ENCODE measurements around the gene SUCNR1. TPM values are rescaled to one million over a fixed set of nuclear protein-coding genes. Genes with fewer than 3 reads are reported as not detected.

Gene SUCNR1
- total and polyA plus RNA-seq, 2 of the 13 experiments (the other 11 are each of a cell fraction or from before 2014, with no cell fraction given) = 0.03 TPM; not detected in 1

- TF ChIP-seq GRHL1 (CRISPR knock-in tag; conservative IDR thresholded peaks at IDR 0.05) (no peak), U2AF1 (optimal IDR thresholded peaks at IDR 0.05; ENCODE audit: low read depth, low read length) (no peak)
- TF ChIP-seq, protein P1, sequence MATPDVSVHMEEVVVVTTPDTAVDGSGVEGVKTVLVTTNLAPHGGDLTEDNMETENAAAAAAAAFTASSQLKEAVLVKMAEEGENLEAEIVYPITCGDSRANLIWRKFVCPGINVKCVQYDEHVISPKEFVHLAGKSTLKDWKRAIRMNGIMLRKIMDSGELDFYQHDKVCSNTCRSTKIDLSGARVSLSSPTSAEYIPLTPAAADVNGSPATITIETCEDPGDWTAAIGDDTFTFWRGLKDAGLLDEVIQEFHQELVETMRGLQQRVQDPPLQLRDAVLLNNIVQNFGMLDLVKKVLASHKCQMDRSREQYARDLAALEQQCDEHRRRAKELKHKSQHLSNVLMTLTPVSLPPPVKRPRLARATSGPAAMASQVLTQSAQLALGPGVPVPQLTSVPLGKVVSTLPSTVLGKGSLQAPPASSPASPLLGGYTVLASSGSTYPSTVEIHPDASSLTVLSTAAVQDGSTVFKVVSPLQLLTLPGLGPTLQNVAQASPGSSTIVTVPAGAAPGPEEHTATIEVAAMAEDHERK (CRISPR knock-in tag; IDR thresholded peaks at IDR 0.05; ENCODE audit: low read depth) = no peak
- TF ChIP-seq, protein P2, sequence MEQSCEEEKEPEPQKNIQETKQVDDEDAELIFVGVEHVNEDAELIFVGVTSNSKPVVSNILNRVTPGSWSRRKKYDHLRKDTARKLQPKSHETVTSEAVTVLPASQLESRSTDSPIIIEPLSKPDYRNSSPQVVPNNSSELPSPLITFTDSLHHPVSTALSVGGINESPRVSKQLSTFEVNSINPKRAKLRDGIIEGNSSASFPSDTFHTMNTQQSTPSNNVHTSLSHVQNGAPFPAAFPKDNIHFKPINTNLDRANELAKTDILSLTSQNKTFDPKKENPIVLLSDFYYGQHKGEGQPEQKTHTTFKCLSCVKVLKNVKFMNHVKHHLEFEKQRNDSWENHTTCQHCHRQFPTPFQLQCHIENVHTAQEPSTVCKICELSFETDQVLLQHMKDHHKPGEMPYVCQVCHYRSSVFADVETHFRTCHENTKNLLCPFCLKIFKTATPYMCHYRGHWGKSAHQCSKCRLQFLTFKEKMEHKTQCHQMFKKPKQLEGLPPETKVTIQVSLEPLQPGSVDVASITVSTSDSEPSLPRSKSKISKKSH (CRISPR knock-in tag; IDR thresholded peaks at IDR 0.05; ENCODE audit: borderline replicate concordance) = no peak
Measured at GRCh38 chr3:151918253-151919029, 45.0 kb downstream of the SUCNR1 start (continued).

DNA sequence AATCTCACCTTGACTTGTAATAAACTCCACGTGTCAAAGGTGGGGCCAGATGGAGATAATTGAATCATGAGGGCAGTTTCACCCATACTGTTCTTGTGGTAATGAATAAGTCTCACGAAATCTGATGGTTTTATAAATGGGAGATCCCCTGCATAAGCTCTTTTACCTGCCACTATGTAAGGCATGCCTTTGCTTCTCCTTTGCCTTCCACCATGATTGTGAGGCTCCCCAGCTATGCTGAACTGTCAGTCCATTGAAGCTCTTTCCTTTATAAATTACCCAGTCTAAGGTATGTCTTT, 45.5 kb downstream of the SUCNR1 start:
- no peak for DNase-seq (ENCODE audit: low spot score)
- Histone ChIP-seq H3K4me2 (ENCODE audit: low read depth, low read length) (no peak overlapping the region), H3K27ac (ENCODE audit: extremely low read length, insufficient read depth, low read length) (no peak overlapping the region), H3K4me3 (replicated peaks in 1 of 3; ENCODE audit: insufficient read depth in 1 of 3, low read depth in 2 of 3, low read length in 3 of 3) (no peak overlapping the region), H3K4me1 (ENCODE audit: insufficient read depth, low read length) (no peaks in the 10 kb centered on the region), H3K27me3 (ENCODE audit: control insufficient read depth in 1 of 2, insufficient read depth in 2 of 2, low read length in 2 of 2) (no peaks in the 10 kb centered on the region), H3K79me2 (ENCODE audit: insufficient read depth, low read length) (no peaks in the 10 kb centered on the region), H3K36me3 (replicated peaks in 1 of 2; ENCODE audit: control insufficient read depth in 1 of 2, insufficient read depth in 2 of 2, low read length in 2 of 2) (no peaks in the 10 kb centered on the region), H3K9me3 (ENCODE audit: low read length) (no peaks in the 10 kb centered on the region), H3K9ac (ENCODE audit: insufficient read depth, low read depth, low read length) (no peak overlapping the region), H2AFZ (ENCODE audit: low read length) (no peak overlapping the region), H4K20me1 (ENCODE audit: insufficient read depth, low read length) (no peaks in the 10 kb centered on the region)
- no peak for ATAC-seq
- no peak for FAIRE-seq
- no TSS peak for BruUV-seq (replicated peaks)
- 0% methylated on average over 2 of the region's 2 CpGs for whole genome bisulfite sequencing (ENCODE audit: low lambda C conversion rate)
- in situ Hi-C loops (cut with HindIII; ENCODE audit: extremely low pct_ligation_motif_present, low pct_unique_long_range_greater_than_20kb) = no loop called here
- ChIA-PET CTCF (ENCODE audit: low intra/inter-chr PET ratio, low total read pairs) (interaction anchor here (1.5 kb wide), 1 partner anchor 479 kb away, joined by 18 read pairs; no protein-coding TSS in a partner anchor), POLR2A (no interaction called here)
- intact Hi-C loops (cut with micrococcal nuclease; ENCODE audit: unreplicated experiment) = loop anchor here (5.0 kb wide), 1 partner anchor 752 kb away; no protein-coding TSS in a partner anchor
- TF ChIP-seq, protein P3, sequence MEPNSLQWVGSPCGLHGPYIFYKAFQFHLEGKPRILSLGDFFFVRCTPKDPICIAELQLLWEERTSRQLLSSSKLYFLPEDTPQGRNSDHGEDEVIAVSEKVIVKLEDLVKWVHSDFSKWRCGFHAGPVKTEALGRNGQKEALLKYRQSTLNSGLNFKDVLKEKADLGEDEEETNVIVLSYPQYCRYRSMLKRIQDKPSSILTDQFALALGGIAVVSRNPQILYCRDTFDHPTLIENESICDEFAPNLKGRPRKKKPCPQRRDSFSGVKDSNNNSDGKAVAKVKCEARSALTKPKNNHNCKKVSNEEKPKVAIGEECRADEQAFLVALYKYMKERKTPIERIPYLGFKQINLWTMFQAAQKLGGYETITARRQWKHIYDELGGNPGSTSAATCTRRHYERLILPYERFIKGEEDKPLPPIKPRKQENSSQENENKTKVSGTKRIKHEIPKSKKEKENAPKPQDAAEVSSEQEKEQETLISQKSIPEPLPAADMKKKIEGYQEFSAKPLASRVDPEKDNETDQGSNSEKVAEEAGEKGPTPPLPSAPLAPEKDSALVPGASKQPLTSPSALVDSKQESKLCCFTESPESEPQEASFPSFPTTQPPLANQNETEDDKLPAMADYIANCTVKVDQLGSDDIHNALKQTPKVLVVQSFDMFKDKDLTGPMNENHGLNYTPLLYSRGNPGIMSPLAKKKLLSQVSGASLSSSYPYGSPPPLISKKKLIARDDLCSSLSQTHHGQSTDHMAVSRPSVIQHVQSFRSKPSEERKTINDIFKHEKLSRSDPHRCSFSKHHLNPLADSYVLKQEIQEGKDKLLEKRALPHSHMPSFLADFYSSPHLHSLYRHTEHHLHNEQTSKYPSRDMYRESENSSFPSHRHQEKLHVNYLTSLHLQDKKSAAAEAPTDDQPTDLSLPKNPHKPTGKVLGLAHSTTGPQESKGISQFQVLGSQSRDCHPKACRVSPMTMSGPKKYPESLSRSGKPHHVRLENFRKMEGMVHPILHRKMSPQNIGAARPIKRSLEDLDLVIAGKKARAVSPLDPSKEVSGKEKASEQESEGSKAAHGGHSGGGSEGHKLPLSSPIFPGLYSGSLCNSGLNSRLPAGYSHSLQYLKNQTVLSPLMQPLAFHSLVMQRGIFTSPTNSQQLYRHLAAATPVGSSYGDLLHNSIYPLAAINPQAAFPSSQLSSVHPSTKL (CRISPR knock-in tag; IDR thresholded peaks at IDR 0.05) = no peak
- TF ChIP-seq, protein P4, sequence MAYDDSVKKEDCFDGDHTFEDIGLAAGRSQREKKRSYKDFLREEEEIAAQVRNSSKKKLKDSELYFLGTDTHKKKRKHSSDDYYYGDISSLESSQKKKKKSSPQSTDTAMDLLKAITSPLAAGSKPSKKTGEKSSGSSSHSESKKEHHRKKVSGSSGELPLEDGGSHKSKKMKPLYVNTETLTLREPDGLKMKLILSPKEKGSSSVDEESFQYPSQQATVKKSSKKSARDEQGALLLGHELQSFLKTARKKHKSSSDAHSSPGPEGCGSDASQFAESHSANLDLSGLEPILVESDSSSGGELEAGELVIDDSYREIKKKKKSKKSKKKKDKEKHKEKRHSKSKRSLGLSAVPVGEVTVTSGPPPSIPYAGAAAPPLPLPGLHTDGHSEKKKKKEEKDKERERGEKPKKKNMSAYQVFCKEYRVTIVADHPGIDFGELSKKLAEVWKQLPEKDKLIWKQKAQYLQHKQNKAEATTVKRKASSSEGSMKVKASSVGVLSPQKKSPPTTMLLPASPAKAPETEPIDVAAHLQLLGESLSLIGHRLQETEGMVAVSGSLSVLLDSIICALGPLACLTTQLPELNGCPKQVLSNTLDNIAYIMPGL (CRISPR knock-in tag; IDR thresholded peaks at IDR 0.05; ENCODE audit: borderline replicate concordance in 1 of 2, low read depth in 1 of 2) = no peak
- TF ChIP-seq HNF4A (CRISPR knock-in tag; IDR thresholded peaks at IDR 0.05) (no peak), KDM5B (CRISPR knock-in tag; IDR thresholded peaks at IDR 0.05; ENCODE audit: borderline replicate concordance) (no peak), ZZZ3 (CRISPR knock-in tag; IDR thresholded peaks at IDR 0.05; ENCODE audit: borderline replicate concordance) (no peak)
